Panc1 (cell line): ENCODE measurements around the gene EYS. TPM values are rescaled to one million over a fixed set of nuclear protein-coding genes. Genes with fewer than 3 reads are reported as not detected.

ENCODE experiments used
- ATAC-seq: fragments of 200-7000 bp; cut with Tn5 transposase; 2 replicates; pipeline ENCODE4 v1.9.1; 2020; ENCODE audit warnings: mild to moderate bottlenecking, moderate library complexity
- BruUV-seq: library from RNA; stranded (reverse); fragments of 400-500 nt; replicated peaks from 2 replicates; lab custom pipeline; 2021; lab: Mats Ljungman, UMichigan
- CTCF ChIA-PET: fragments of 300-600 bp; sonication (Branson Sonifier 250); formaldehyde crosslinking; loops from one replicate; lab custom pipeline; 2022; ENCODE audit warnings: antibody characterized with exemption; lab: Charles Lee
- POLR2A ChIA-PET: fragments of 300-600 bp; sonication (Branson Sonifier 250); formaldehyde crosslinking; loops from one replicate; lab custom pipeline; 2022; ENCODE audit warnings: antibody characterized with exemption; lab: Charles Lee
- DNase-seq: peaks from one replicate; pipeline ENCODE4 v3.0.0-alpha.2; 2010; ENCODE audit warnings: low read depth, low spot score
- H3K27ac ChIP-seq: 2 replicates; pipeline ENCODE4 v1.5.1; 2011; ENCODE audit warnings: mild to moderate bottlenecking, low read length, inconsistent platforms
- H3K27me3 ChIP-seq: fragments of 200-500 bp; sonication (Bioruptor generic); 2 replicates; pipeline ENCODE4 v1.6.0; 2014; ENCODE audit warnings: low read length, inconsistent platforms; ENCODE audit not compliant: control insufficient read depth, insufficient read depth
- H3K36me3 ChIP-seq: fragments of 200-500 bp; sonication (Bioruptor generic); 2 replicates; pipeline ENCODE4 v1.5.1; 2014; ENCODE audit warnings: inconsistent platforms, mild to moderate bottlenecking, low read length, moderate library complexity; ENCODE audit not compliant: control insufficient read depth, insufficient read depth
- H3K4me1 ChIP-seq: 2 replicates; pipeline ENCODE4 v1.5.1; 2011; ENCODE audit warnings: inconsistent platforms, mild to moderate bottlenecking, low read length, moderate library complexity; ENCODE audit not compliant: control insufficient read depth, insufficient read depth
- H3K4me3 ChIP-seq, 2 experiments: 2 replicates each; pipeline ENCODE4 v1.5.1; 2011 to 2012; ENCODE audit warnings: low read depth in 2 of 2, low read length in 2 of 2, mild to moderate bottlenecking in 2 of 2, inconsistent platforms in 1 of 2, moderate library complexity in 1 of 2
- H3K9me3 ChIP-seq: fragments of 200-500 bp; sonication (Bioruptor generic); 2 replicates; pipeline ENCODE4 v1.5.1; 2014; ENCODE audit warnings: low read depth, mild to moderate bottlenecking, inconsistent platforms, low read length, moderate library complexity; ENCODE audit not compliant: control insufficient read depth, insufficient read depth
- CTCF ChIP-seq: fragments of 450-650 bp; IDR thresholded peaks from 2 replicates; pipeline ENCODE4 v1.5.1; 2017; ENCODE audit warnings: mild to moderate bottlenecking
- POLR2AphosphoS5 ChIP-seq: IDR thresholded peaks from 2 replicates; pipeline ENCODE4 v1.6.1; 2012; ENCODE audit warnings: mild to moderate bottlenecking, low read depth, low read length, moderate library complexity
- REST ChIP-seq, 2 experiments: IDR thresholded peaks; 2 replicates each; pipeline ENCODE4 v1.6.1; 2011 to 2012; ENCODE audit warnings: low read depth in 2 of 2, control low read depth in 1 of 2, low read length in 1 of 2, mild to moderate bottlenecking in 1 of 2, moderate library complexity in 1 of 2; ENCODE audit not compliant: insufficient read depth in 1 of 2
- SIN3A ChIP-seq: IDR thresholded peaks from 2 replicates; pipeline ENCODE4 v1.6.1; 2012; ENCODE audit warnings: low read depth, mild to moderate bottlenecking, low read length, moderate library complexity, borderline replicate concordance; ENCODE audit not compliant: insufficient read depth
- TCF7L2 ChIP-seq: IDR thresholded peaks from 2 replicates; pipeline ENCODE4 v1.6.1; 2011; ENCODE audit warnings: mild to moderate bottlenecking, low read depth, low read length, inconsistent platforms
- in situ Hi-C: cut with HindIII; loops from 2 replicates; pipeline ENCODE4 v1.10.0; 2016; ENCODE audit warnings: low sequenced_read_pairs, low pct_unique_long_range_greater_than_20kb
- intact Hi-C: fragments of 100-400 bp; cut with micrococcal nuclease; formaldehyde crosslinking; loops from one replicate; pipeline ENCODE4 v1.10.0; 2022; ENCODE audit not compliant: unreplicated experiment
- total RNA-seq: library from RNA; stranded (reverse); gene quantifications from one replicate; pipeline ENCODE4 v1.2.1, GENCODE V29; 2021; ENCODE audit not compliant: unreplicated experiment

Gene EYS
- total RNA-seq, 1 experiment from 2014 or later, result not detected

- TF ChIP-seq REST (IDR thresholded peaks at IDR 0.05; ENCODE audit: insufficient read depth in 1 of 2, low read depth in 2 of 2, low read length in 1 of 2), result no peak
- TF ChIP-seq CTCF, result no peak
- TF ChIP-seq TCF7L2, result no peak
- TF ChIP-seq POLR2AphosphoS5, result no peak
- no peak for TF ChIP-seq SIN3A
Measured at GRCh38 chr6:64113704-64114103, 1593.3 kb downstream of the EYS start.

GRCh38 chr6:64104051-64104450 is 1603.0 kb downstream of the EYS start:
- intact Hi-C loops, result no loop called here
- H3K27me3 ChIP-seq, result no peaks in the 10 kb centered on the region
- in situ Hi-C loops, result no loop called here
- TF ChIP-seq SIN3A (no peak), TCF7L2 (no peak), CTCF (no peak)
- no peaks in the 10 kb centered on the region for H3K9me3 ChIP-seq
- ChIA-PET CTCF (no interaction called here), POLR2A (no interaction called here)
- H3K4me3 ChIP-seq, result no peak overlapping the region
- H3K36me3 ChIP-seq, result no peaks in the 10 kb centered on the region
- DNase-seq (no peak), ATAC-seq (no peak)
- no TSS peak for BruUV-seq
- no peaks in the 10 kb centered on the region for H3K4me1 ChIP-seq
- H3K27ac ChIP-seq, result no peak overlapping the region

More at GRCh38 chr6:64113704-64114103, 1593.3 kb downstream of the EYS start:
- H3K4me3 ChIP-seq, result no peak overlapping the region
- DNase-seq, result no peak
- no peak for ATAC-seq
- peaks cover 6% of the 10 kb centered on the region; the same call in 1 of the 2 replicates for H3K9me3 ChIP-seq
- H3K27ac ChIP-seq, result no peak overlapping the region
- ChIA-PET CTCF (interaction anchor here (0.6 kb wide), 1 partner anchor 182 kb away, joined by 4 read pairs; no protein-coding TSS in a partner anchor), POLR2A (no interaction called here)
- intact Hi-C loops (no loop called here), in situ Hi-C loops (no loop called here)
- H3K27me3 ChIP-seq, result no peaks in the 10 kb centered on the region
- no peaks in the 10 kb centered on the region for H3K4me1 ChIP-seq
- no peaks in the 10 kb centered on the region for H3K36me3 ChIP-seq
- no TSS peak for BruUV-seq
